ENCODE measurements around the gene SLC1A7. TPM values are rescaled to one million over a fixed set of nuclear protein-coding genes. Genes with fewer than 3 reads are reported as not detected.

The SLC1A7 gene
- total RNA-seq, 1 donor from 2014 or later, result not detected

DNA sequence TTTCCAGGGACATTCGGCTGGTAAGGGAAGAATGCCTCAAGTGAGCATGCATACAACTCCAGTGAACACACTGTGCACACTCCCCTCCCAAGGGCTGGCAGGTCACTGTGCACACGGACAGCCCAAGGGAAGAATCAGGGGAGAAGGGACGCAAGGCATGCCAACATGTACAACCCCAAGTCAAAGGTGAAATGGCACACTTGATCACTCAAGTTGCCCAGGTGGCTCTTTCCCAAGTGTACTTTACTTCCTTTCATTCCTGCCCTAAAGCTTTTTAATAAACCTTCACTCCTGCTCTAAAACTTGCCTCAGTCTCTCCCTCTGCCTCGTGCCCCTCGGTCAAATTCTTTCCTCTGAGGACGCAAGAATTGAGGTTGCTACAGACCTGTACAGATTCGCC is 13.5 kb upstream of the SLC1A7 start:
- no peaks in the 10 kb centered on the region for H3F3A ChIP-seq (ENCODE audit: low read depth)
- H3K27me3 Mint-ChIP-seq (ENCODE audit: insufficient read depth, low read depth), result peaks cover 4% of the 10 kb centered on the region
- no peaks in the 10 kb centered on the region for H3K79me2 ChIP-seq (ENCODE audit: low read depth)
- no peak overlapping the region for H3K4me3 ChIP-seq
- no peak overlapping the region for H3K27ac ChIP-seq
- H3K4me1 Mint-ChIP-seq, result no peaks in the 10 kb centered on the region
- no peak overlapping the region for H2AFZ ChIP-seq (replicated peaks)
- TF ChIP-seq EZH2 (IDR thresholded peaks at IDR 0.05), result no peak
- no peak for TF ChIP-seq EZH2phosphoT487 (IDR thresholded peaks at IDR 0.05)
- TF ChIP-seq, protein P1, sequence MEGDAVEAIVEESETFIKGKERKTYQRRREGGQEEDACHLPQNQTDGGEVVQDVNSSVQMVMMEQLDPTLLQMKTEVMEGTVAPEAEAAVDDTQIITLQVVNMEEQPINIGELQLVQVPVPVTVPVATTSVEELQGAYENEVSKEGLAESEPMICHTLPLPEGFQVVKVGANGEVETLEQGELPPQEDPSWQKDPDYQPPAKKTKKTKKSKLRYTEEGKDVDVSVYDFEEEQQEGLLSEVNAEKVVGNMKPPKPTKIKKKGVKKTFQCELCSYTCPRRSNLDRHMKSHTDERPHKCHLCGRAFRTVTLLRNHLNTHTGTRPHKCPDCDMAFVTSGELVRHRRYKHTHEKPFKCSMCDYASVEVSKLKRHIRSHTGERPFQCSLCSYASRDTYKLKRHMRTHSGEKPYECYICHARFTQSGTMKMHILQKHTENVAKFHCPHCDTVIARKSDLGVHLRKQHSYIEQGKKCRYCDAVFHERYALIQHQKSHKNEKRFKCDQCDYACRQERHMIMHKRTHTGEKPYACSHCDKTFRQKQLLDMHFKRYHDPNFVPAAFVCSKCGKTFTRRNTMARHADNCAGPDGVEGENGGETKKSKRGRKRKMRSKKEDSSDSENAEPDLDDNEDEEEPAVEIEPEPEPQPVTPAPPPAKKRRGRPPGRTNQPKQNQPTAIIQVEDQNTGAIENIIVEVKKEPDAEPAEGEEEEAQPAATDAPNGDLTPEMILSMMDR (IDR thresholded peaks at IDR 0.05), result no peak
- H3K36me3 Mint-ChIP-seq, result no peaks in the 10 kb centered on the region
- no peaks in the 10 kb centered on the region for H3K27me3 ChIP-seq
- H3K4me3 Mint-ChIP-seq, result no peak overlapping the region
- peak overlapping the region; percentile 51 for H3K27ac Mint-ChIP-seq
- no peaks in the 10 kb centered on the region for H3K36me3 ChIP-seq
- H3K4me2 ChIP-seq, result no peak overlapping the region
- H3K9me3 Mint-ChIP-seq, result no peaks in the 10 kb centered on the region
- H3K9me3 ChIP-seq (ENCODE audit: low read depth), result no peaks in the 10 kb centered on the region
- H3K9ac ChIP-seq, result no peak overlapping the region
- no peaks in the 10 kb centered on the region for H4K20me1 ChIP-seq (ENCODE audit: low read depth)
- DNase-seq (ENCODE audit: low spot score), result no peak
- H3K4me1 ChIP-seq, result no peaks in the 10 kb centered on the region

DNA sequence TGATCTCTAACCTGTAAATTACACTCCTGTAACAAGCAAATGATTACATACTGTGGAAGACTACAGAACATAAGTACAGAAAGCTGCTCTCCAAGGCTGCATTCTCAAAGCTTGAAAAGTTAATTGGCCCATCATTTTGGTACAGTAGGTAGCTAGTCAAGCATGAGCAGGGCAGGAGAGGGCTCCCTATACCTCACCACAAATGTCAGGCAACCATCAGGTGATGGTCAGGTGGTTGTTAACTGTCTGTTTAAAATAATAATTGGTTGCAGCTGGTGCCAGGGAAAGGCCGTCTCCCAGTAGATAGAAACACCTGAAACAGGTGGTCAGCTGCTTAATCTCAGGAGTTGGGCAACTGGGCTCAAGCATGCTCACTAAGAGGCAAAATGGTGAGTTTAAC is 13.1 kb upstream of the SLC1A7 start:
- no peaks in the 10 kb centered on the region for H3K36me3 Mint-ChIP-seq
- no peaks in the 10 kb centered on the region for H3K4me1 Mint-ChIP-seq

DNA sequence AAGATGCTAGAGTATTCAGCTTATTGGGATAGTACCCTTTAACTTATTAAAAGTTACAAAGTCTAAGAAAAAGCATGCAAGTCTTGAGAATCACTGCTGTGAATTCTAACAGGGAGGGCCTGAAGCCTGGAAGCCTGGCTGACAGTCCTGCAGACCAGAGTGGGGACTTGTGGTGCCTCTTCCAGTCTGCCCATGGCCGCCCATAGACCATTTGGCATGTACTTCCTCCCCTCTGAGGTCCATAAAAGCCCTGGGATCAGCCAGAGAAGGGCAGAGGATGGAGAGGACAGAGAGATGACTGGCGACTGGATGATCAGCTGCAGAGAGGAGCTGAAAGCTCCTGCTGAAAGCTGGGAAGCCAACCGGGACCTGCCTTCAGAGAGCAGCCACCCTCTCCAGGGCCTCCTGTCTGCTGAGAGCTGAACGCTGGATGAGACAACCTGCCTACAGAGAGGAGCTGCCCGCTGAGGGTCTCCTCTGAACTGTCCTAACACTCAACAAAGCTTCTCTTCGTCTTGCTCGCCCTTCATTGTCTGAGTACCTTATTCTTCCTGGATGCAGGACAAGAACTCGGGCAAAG is 12.5 kb upstream of the SLC1A7 start:
- Histone ChIP-seq H3F3A (ENCODE audit: low read depth) (no peaks in the 10 kb centered on the region), H2AFZ (replicated peaks) (peak overlapping the region; percentile 40), H3K9ac (no peak overlapping the region), H3K4me2 (no peak overlapping the region), H3K27me3 (no peaks in the 10 kb centered on the region), H3K36me3 (no peaks in the 10 kb centered on the region), H3K9me3 (ENCODE audit: low read depth) (no peaks in the 10 kb centered on the region), H4K20me1 (ENCODE audit: low read depth) (no peaks in the 10 kb centered on the region), H3K4me1 (no peaks in the 10 kb centered on the region), H3K4me3 (no peak overlapping the region), H3K27ac (no peak overlapping the region), H3K79me2 (ENCODE audit: low read depth) (no peaks in the 10 kb centered on the region)
- TF ChIP-seq, protein P1 (IDR thresholded peaks at IDR 0.05), result no peak
- TF ChIP-seq EZH2phosphoT487 (IDR thresholded peaks at IDR 0.05), result no peak
- TF ChIP-seq EZH2 (IDR thresholded peaks at IDR 0.05), result no peak
- Mint-ChIP-seq H3K4me3 (no peak overlapping the region), H3K9me3 (no peaks in the 10 kb centered on the region), H3K27me3 (ENCODE audit: insufficient read depth, low read depth) (no peaks in the 10 kb centered on the region), H3K36me3 (no peaks in the 10 kb centered on the region), H3K4me1 (no peaks in the 10 kb centered on the region), H3K27ac (no peak overlapping the region)
- no peak for DNase-seq (ENCODE audit: low spot score)

More for the DNA sequence above, 13.1 kb upstream of the SLC1A7 start:
- Mint-ChIP-seq H3K9me3 (no peaks in the 10 kb centered on the region), H3K27me3 (ENCODE audit: insufficient read depth, low read depth) (peaks cover 2% of the 10 kb centered on the region), H3K27ac (no peak overlapping the region), H3K4me3 (no peak overlapping the region)
- Histone ChIP-seq H3K4me2 (no peak overlapping the region), H3K27me3 (no peaks in the 10 kb centered on the region), H4K20me1 (ENCODE audit: low read depth) (no peaks in the 10 kb centered on the region), H2AFZ (replicated peaks) (peak overlapping the region; percentile 40), H3K4me3 (no peak overlapping the region), H3K79me2 (ENCODE audit: low read depth) (no peaks in the 10 kb centered on the region), H3K9me3 (ENCODE audit: low read depth) (no peaks in the 10 kb centered on the region), H3K36me3 (no peaks in the 10 kb centered on the region), H3K4me1 (no peaks in the 10 kb centered on the region), H3K9ac (no peak overlapping the region), H3K27ac (no peak overlapping the region), H3F3A (ENCODE audit: low read depth) (no peaks in the 10 kb centered on the region)
- TF ChIP-seq EZH2 (IDR thresholded peaks at IDR 0.05), result no peak
- TF ChIP-seq, protein P1 (IDR thresholded peaks at IDR 0.05), result no peak
- TF ChIP-seq EZH2phosphoT487 (IDR thresholded peaks at IDR 0.05), result no peak
- no peak for DNase-seq (ENCODE audit: low spot score)

All from neural progenitor cell (in vitro differentiated cells).